H1 (cell line): ENCODE data around the gene TBC1D19. TPM values are rescaled to one million over a fixed set of nuclear protein-coding genes. Genes with fewer than 3 reads are reported as not detected.

Source experiments
- CTCF ChIA-PET: fragments of 300-600 bp; sonication (Branson Sonifier 250); formaldehyde crosslinking; loops from one replicate; lab custom pipeline; 2021; ENCODE audit not compliant: partially characterized antibody; lab: Charles Lee
- POLR2A ChIA-PET: fragments of 300-600 bp; sonication (Branson Sonifier 250); formaldehyde crosslinking; loops from one replicate; lab custom pipeline; 2021; ENCODE audit warnings: inconsistent platforms; ENCODE audit not compliant: partially characterized antibody; lab: Charles Lee
- DNase-seq, 2 experiments: peaks; one replicate each; pipeline versions ENCODE4 v3.0.0 to v3.0.0-alpha.2; 2010 to 2022; ENCODE audit warnings: low spot score in 2 of 2, low read depth in 1 of 2, mixed read lengths in 1 of 2
- FAIRE-seq: peaks from 2 replicates; lab custom pipeline; 2011; peaks lifted over from hg19 to GRCh38; lab: Jason Lieb, UNC
- H2AFZ ChIP-seq: 2 replicates; pipeline ENCODE4 v1.8.1; 2012; ENCODE audit warnings: low read length, inconsistent platforms
- H2AK5ac ChIP-seq: 2 replicates; pipeline ENCODE4 v1.6.1; 2013; ENCODE audit warnings: low read depth, low read length
- H2BK120ac ChIP-seq: replicated peaks from 2 replicates; pipeline ENCODE3; 2013; ENCODE audit warnings: low read depth, low read length, inconsistent platforms
- H2BK12ac ChIP-seq: 2 replicates; pipeline ENCODE4 v1.6.1; 2013; ENCODE audit warnings: low read depth, low read length
- H2BK15ac ChIP-seq: 2 replicates; pipeline ENCODE4 v1.6.1; 2013; ENCODE audit warnings: low read length
- H2BK20ac ChIP-seq: 2 replicates; pipeline ENCODE4 v1.6.1; 2013; ENCODE audit warnings: low read length
- H2BK5ac ChIP-seq: 2 replicates; pipeline ENCODE4 v1.6.1; 2013; ENCODE audit warnings: low read depth, low read length
- H3K14ac ChIP-seq: 2 replicates; pipeline ENCODE4 v1.6.1; 2013; ENCODE audit warnings: inconsistent platforms; ENCODE audit not compliant: insufficient read length
- H3K18ac ChIP-seq: 2 replicates; pipeline ENCODE4 v1.6.1; 2013; ENCODE audit warnings: low read length; ENCODE audit errors: extremely low read depth
- H3K23ac ChIP-seq: 2 replicates; pipeline ENCODE4 v1.6.1; 2013; ENCODE audit warnings: inconsistent platforms; ENCODE audit not compliant: insufficient read length
- H3K23me2 ChIP-seq: 2 replicates; pipeline ENCODE4 v1.6.1; 2013; ENCODE audit warnings: low read depth, low read length
- H3K27ac ChIP-seq: 2 replicates; pipeline ENCODE4 v1.6.1; 2011; ENCODE audit warnings: low read depth, low read length, inconsistent platforms
- H3K27me3 ChIP-seq, 4 experiments: replicated peaks in 1 of 4; 1 replicate in 1 of 4; 2 replicates in 3 of 4; pipeline versions ENCODE4 v1.6.1 to v1.8.1; 2011 to 2013; ENCODE audit warnings: low read length in 3 of 4, mild to moderate bottlenecking in 3 of 4, inconsistent platforms in 2 of 4, mixed read lengths in 2 of 4, moderate library complexity in 1 of 4; ENCODE audit not compliant: control insufficient read depth in 3 of 4, insufficient read depth in 3 of 4; ENCODE audit errors: extremely low read depth in 1 of 4
- H3K36me3 ChIP-seq, 4 experiments: 2 replicates each; pipeline versions ENCODE4 v1.6.1 to v1.8.1; 2011 to 2013; ENCODE audit warnings: mild to moderate bottlenecking in 4 of 4, low read length in 3 of 4, moderate library complexity in 2 of 4, control low read depth in 1 of 4, inconsistent platforms in 1 of 4; ENCODE audit not compliant: insufficient read depth in 4 of 4, control insufficient read depth in 2 of 4
- H3K4ac ChIP-seq: replicated peaks from 2 replicates; pipeline ENCODE3; 2013; ENCODE audit warnings: low read length, low read depth, mixed read lengths, inconsistent platforms; ENCODE audit not compliant: insufficient read length
- H3K4me1 ChIP-seq, 4 experiments: replicated peaks in 1 of 4; 1 replicate in 1 of 4; 2 replicates in 3 of 4; pipeline versions ENCODE4 v1.6.1 to v1.8.1; 2011 to 2013; ENCODE audit warnings: low read length in 3 of 4, inconsistent platforms in 2 of 4, mixed read lengths in 1 of 4; ENCODE audit not compliant: insufficient read depth in 4 of 4, control insufficient read depth in 3 of 4
- H3K4me2 ChIP-seq, 2 experiments: 2 replicates each; pipeline versions ENCODE4 v1.6.1 to v1.8.1; 2011 to 2013; ENCODE audit warnings: low read depth in 2 of 2, low read length in 2 of 2, control low read depth in 1 of 2, inconsistent platforms in 1 of 2, mild to moderate bottlenecking in 1 of 2; ENCODE audit not compliant: insufficient read depth in 1 of 2
- H3K4me3 ChIP-seq, 4 experiments: fragments of 200-600, 300-600 bp in 1 of 4; sonication (generic), shearing (Covaris generic), sonication (Bioruptor Twin) in 1 of 4; 2 replicates each; pipeline versions ENCODE4 v1.5.1 to v1.8.1; 2011 to 2016; ENCODE audit warnings: low read length in 4 of 4, low read depth in 3 of 4, control low read depth in 2 of 4, inconsistent platforms in 2 of 4, mild to moderate bottlenecking in 2 of 4, mixed read lengths in 1 of 4, moderate library complexity in 1 of 4; ENCODE audit not compliant: insufficient read depth in 2 of 4; ENCODE audit errors: extremely low read depth in 1 of 4
- H3K56ac ChIP-seq: replicated peaks from 2 replicates; pipeline ENCODE3; 2013; ENCODE audit warnings: low read depth, mild to moderate bottlenecking, mixed read lengths, low read length, inconsistent platforms; ENCODE audit not compliant: insufficient read length
- H3K79me1 ChIP-seq: 2 replicates; pipeline ENCODE4 v1.6.1; 2013; ENCODE audit warnings: low read depth, low read length, control low read depth
- H3K79me2 ChIP-seq, 2 experiments: 2 replicates each; pipeline versions ENCODE4 v1.6.1 to v1.8.1; 2012 to 2013; ENCODE audit warnings: low read length in 2 of 2, mild to moderate bottlenecking in 2 of 2, inconsistent platforms in 1 of 2; ENCODE audit not compliant: insufficient read depth in 2 of 2, control insufficient read depth in 1 of 2
- H3K9ac ChIP-seq, 4 experiments: replicated peaks in 1 of 4; 1 replicate in 1 of 4; 2 replicates in 3 of 4; pipeline versions ENCODE4 v1.6.1 to v1.8.1; 2011 to 2013; ENCODE audit warnings: low read depth in 3 of 4, low read length in 3 of 4, control low read depth in 2 of 4, mild to moderate bottlenecking in 2 of 4, moderate library complexity in 2 of 4, inconsistent platforms in 1 of 4; ENCODE audit errors: extremely low read depth in 1 of 4
- H3K9me3 ChIP-seq, 2 experiments: 2 replicates each; pipeline versions ENCODE4 v1.6.1 to v1.8.1; 2012 to 2013; ENCODE audit warnings: mild to moderate bottlenecking in 2 of 2, moderate library complexity in 2 of 2, control low read depth in 1 of 2, inconsistent platforms in 1 of 2, low read depth in 1 of 2, low read length in 1 of 2, mixed read lengths in 1 of 2; ENCODE audit not compliant: insufficient read depth in 2 of 2
- H4K20me1 ChIP-seq, 2 experiments: replicated peaks in 1 of 2; 2 replicates each; pipeline versions ENCODE3 to v1.8.1; 2011 to 2013; ENCODE audit warnings: inconsistent platforms in 2 of 2, low read length in 2 of 2, mild to moderate bottlenecking in 1 of 2; ENCODE audit not compliant: insufficient read depth in 2 of 2, control insufficient read depth in 1 of 2
- H4K5ac ChIP-seq: 2 replicates; pipeline ENCODE4 v1.6.1; 2013; ENCODE audit warnings: low read length, low read depth, mixed read lengths, inconsistent platforms; ENCODE audit not compliant: insufficient read length
- H4K8ac ChIP-seq: 2 replicates; pipeline ENCODE4 v1.8.0; 2013; ENCODE audit warnings: mild to moderate bottlenecking, moderate library complexity, low read length, inconsistent platforms; ENCODE audit not compliant: insufficient read depth; ENCODE audit errors: extremely low read depth
- H4K91ac ChIP-seq: replicated peaks from 2 replicates; pipeline ENCODE3; 2013; ENCODE audit warnings: low read length, mixed read lengths, inconsistent platforms; ENCODE audit not compliant: insufficient read length
- ATF3 ChIP-seq: IDR thresholded peaks from 2 replicates; pipeline ENCODE4 v1.6.1; 2011; ENCODE audit warnings: low read depth, mild to moderate bottlenecking, low read length; ENCODE audit not compliant: insufficient read depth
- BACH1 ChIP-seq: IDR thresholded peaks from 2 replicates; pipeline ENCODE4 v1.6.1; 2012; ENCODE audit warnings: low read length, improper control_type of control experiment
- CEBPB ChIP-seq: IDR thresholded peaks from 2 replicates; pipeline ENCODE4 v1.6.1; 2012; ENCODE audit warnings: low read depth, low read length
- EGR1 ChIP-seq: IDR thresholded peaks from 2 replicates; pipeline ENCODE4 v1.6.1; 2011; ENCODE audit warnings: low read depth, low read length, borderline replicate concordance
- FOSL1 ChIP-seq: IDR thresholded peaks from 2 replicates; pipeline ENCODE4 v1.6.1; 2011; ENCODE audit warnings: mild to moderate bottlenecking, low read depth, low read length, moderate library complexity; ENCODE audit not compliant: insufficient read depth
- MAX ChIP-seq: IDR thresholded peaks from 2 replicates; pipeline ENCODE4 v1.6.1; 2012; ENCODE audit warnings: inconsistent platforms
- PHF8 ChIP-seq: fragments of 200-600 bp; sonication (generic); conservative IDR thresholded peaks from 2 replicates; pipeline ENCODE4 v1.7.1; 2012; ENCODE audit warnings: low read depth, mild to moderate bottlenecking, inconsistent platforms, low read length, moderate library complexity
- POLR2A ChIP-seq, 2 experiments: IDR thresholded peaks; 1 replicate in 1 of 2; 2 replicates in 1 of 2; pipeline ENCODE4 v1.6.1; 2011; ENCODE audit warnings: low read depth in 2 of 2, low read length in 2 of 2, mild to moderate bottlenecking in 2 of 2; ENCODE audit errors: control extremely low read depth in 1 of 2
- RAD21 ChIP-seq, 2 experiments: IDR thresholded peaks in 1 of 2; conservative IDR thresholded peaks in 1 of 2; 2 replicates each; pipeline ENCODE4 v1.6.1; 2011; ENCODE audit warnings: low read depth in 2 of 2, low read length in 2 of 2, improper control_type of control experiment in 1 of 2, inconsistent platforms in 1 of 2, mild to moderate bottlenecking in 1 of 2, moderate library complexity in 1 of 2
- TAF7 ChIP-seq: optimal IDR thresholded peaks from 2 replicates; pipeline ENCODE3; 2011; ENCODE audit warnings: low read depth, mild to moderate bottlenecking, inconsistent platforms, low read length, moderate library complexity, borderline replicate concordance
- WGBS, 2 experiments: shearing (Covaris generic) in 1 of 2; methylation state at CpG; one replicate each; pipeline versions ENCODE4 v1.1.6 to v1.1.7; 2013 to 2015; ENCODE audit warnings: low lambda C conversion rate in 2 of 2, mixed read lengths in 2 of 2, inconsistent platforms in 1 of 2, low coverage in 1 of 2, missing lambda C conversion rate in 1 of 2; ENCODE audit not compliant: insufficient replicate concordance in 2 of 2, insufficient coverage in 1 of 2, insufficient read length in 1 of 2; ENCODE audit errors: extremely low coverage in 1 of 2, missing lambda C conversion rate in 1 of 2; 5-methylcytosine and 5-hydroxymethylcytosine counted together
- polyA plus RNA-seq, 7 experiments: library from polyadenylated mRNA; depleted of rRNA in 3 of 7; stranded (reverse) in 5 of 7; unstranded in 2 of 7; fragments of >200 nt in 5 of 7; fragments of 200-250 nt in 2 of 7; gene quantifications; 1 replicate in 5 of 7; 2 replicates in 1 of 7; 4 replicates in 1 of 7; pipeline versions ENCODE4 v1.2.1 to v1.2.3, GENCODE V29; 2011 to 2013; ENCODE audit warnings: missing spikeins in 2 of 7, mixed read lengths in 2 of 7
- total RNA-seq: library from RNA; stranded (reverse); fragmentation: NEBNext Ultra II Directional; extraction: Animal tissue kit (Norgen Biotek cat#: 25700); gene quantifications from 2 replicates; pipeline ENCODE4 v1.2.1, GENCODE V29; 2021
- TF ChIP-seq, protein P1 (sequence below), 3 experiments: IDR thresholded peaks; 1 replicate in 2 of 3; 2 replicates in 1 of 3; pipeline versions ENCODE4 v1.5.1 to v1.6.1; 2011; ENCODE audit warnings: low read length in 3 of 3, mild to moderate bottlenecking in 3 of 3, inconsistent platforms in 2 of 3, low read depth in 1 of 3, moderate library complexity in 1 of 3; ENCODE audit not compliant: insufficient read depth in 1 of 3; ENCODE audit errors: control extremely low read depth in 1 of 3

The TBC1D19 gene
- total and polyA plus RNA-seq, 2 of the 8 experiments (the other 6 are each of a cell fraction or from before 2014, with no cell fraction given): 1.9 to 3.5 TPM

DNA sequence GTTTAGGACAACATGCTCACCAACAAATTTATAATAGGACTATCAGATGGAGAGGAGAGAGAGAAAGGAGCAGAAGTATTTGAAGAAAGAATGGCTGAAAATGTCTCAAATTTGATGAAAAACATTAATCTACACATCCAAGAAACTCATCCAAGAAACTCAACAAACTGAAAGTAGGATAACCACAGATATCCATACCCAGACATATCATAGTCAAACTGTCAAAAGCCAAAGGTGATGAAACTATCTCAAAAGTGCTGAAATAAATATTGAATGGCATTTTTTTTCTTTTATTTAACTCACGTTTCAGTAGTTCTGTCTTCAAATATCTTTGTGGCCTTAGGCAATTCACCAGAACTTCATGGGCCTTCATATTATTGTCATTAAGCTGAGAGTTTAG, 116.2 kb downstream of the TBC1D19 start:
- H2BK5ac ChIP-seq: no peak overlapping the region
- H3K23me2 ChIP-seq: no peaks in the 10 kb centered on the region
- H2AK5ac ChIP-seq: no peak overlapping the region
- FAIRE-seq (no peak), DNase-seq (no peak)
- H3K4ac ChIP-seq: no peak overlapping the region
- no peak overlapping the region for H3K23ac ChIP-seq
- ChIA-PET CTCF (no interaction called here), POLR2A (no interaction called here)
- no peak overlapping the region for H3K4me2 ChIP-seq
- H4K5ac ChIP-seq: no peak overlapping the region
- H2BK120ac ChIP-seq: no peak overlapping the region
- H3K18ac ChIP-seq: no peak overlapping the region
- H2BK20ac ChIP-seq: no peak overlapping the region
- H4K91ac ChIP-seq: no peak overlapping the region
- H2BK12ac ChIP-seq: no peak overlapping the region
- no peak overlapping the region for H2BK15ac ChIP-seq
- H3K27me3 ChIP-seq: no peaks in the 10 kb centered on the region
- no peak overlapping the region for H3K4me3 ChIP-seq
- H4K8ac ChIP-seq: no peak overlapping the region
- H3K9ac ChIP-seq: no peak overlapping the region
- WGBS, 2 experiments: 100% methylated on average over 1 of the region's 1 CpG; no CpG with 5 or more reads in 1 of the 2 experiments
- H3K79me1 ChIP-seq: no peaks in the 10 kb centered on the region
- H3K27ac ChIP-seq: no peak overlapping the region
- H3K4me1 ChIP-seq: no peaks in the 10 kb centered on the region
- no peak overlapping the region for H3K14ac ChIP-seq
- H4K20me1 ChIP-seq: no peaks in the 10 kb centered on the region
- H3K79me2 ChIP-seq: no peaks in the 10 kb centered on the region
- TF ChIP-seq FOSL1 (no peak), CEBPB (no peak), RAD21 (IDR thresholded peaks at IDR 0.05 in 1 of 2, conservative IDR thresholded peaks at IDR 0.05 in 1 of 2; ENCODE audit: low read depth in 2 of 2, low read length in 2 of 2) (no peak), POLR2A (IDR thresholded peaks at IDR 0.05; ENCODE audit: control extremely low read depth in 1 of 2, low read depth in 2 of 2, low read length in 2 of 2) (no peak), EGR1 (no peak), BACH1 (no peak), PHF8 (no peak), ATF3 (no peak), MAX (no peak), TAF7 (no peak)
- TF ChIP-seq, protein P1, sequence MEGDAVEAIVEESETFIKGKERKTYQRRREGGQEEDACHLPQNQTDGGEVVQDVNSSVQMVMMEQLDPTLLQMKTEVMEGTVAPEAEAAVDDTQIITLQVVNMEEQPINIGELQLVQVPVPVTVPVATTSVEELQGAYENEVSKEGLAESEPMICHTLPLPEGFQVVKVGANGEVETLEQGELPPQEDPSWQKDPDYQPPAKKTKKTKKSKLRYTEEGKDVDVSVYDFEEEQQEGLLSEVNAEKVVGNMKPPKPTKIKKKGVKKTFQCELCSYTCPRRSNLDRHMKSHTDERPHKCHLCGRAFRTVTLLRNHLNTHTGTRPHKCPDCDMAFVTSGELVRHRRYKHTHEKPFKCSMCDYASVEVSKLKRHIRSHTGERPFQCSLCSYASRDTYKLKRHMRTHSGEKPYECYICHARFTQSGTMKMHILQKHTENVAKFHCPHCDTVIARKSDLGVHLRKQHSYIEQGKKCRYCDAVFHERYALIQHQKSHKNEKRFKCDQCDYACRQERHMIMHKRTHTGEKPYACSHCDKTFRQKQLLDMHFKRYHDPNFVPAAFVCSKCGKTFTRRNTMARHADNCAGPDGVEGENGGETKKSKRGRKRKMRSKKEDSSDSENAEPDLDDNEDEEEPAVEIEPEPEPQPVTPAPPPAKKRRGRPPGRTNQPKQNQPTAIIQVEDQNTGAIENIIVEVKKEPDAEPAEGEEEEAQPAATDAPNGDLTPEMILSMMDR (IDR thresholded peaks at IDR 0.05; ENCODE audit: control extremely low read depth in 1 of 3, insufficient read depth in 1 of 3, low read depth in 1 of 3, low read length in 3 of 3): no peak
- H3K56ac ChIP-seq: no peak overlapping the region
- H2AFZ ChIP-seq: no peak overlapping the region
- no peaks in the 10 kb centered on the region for H3K36me3 ChIP-seq
- no peaks in the 10 kb centered on the region for H3K9me3 ChIP-seq
